Measurements from ENCODE around the gene BRCC3.
"Not testable (repeated sequence)": the region's sequence is repeated elsewhere in the genome, so short reads cannot be mapped to it uniquely, and the experiment has no call there.

BRCC3 gene

GRCh38 chrX:155144926-155145325 is 73.6 kb downstream of the BRCC3 start:
- no peak for DNase-seq (ENCODE audit: low read depth in 2 of 2)

- DNase-seq (ENCODE audit: low read depth in 2 of 2), result not testable (repeated sequence)
Observed at GRCh38 chrX:155147612-155148011, 76.3 kb downstream of the BRCC3 start.

- DNase-seq (ENCODE audit: low read depth in 2 of 2), result not testable (repeated sequence)
Observed at GRCh38 chrX:155148166-155148565, 76.9 kb downstream of the BRCC3 start.

GRCh38 chrX:155148724-155149537 is 77.6 kb downstream of the BRCC3 start:
- no peak for DNase-seq (ENCODE audit: low read depth in 2 of 2)

- DNase-seq (ENCODE audit: low read depth in 2 of 2), result no peak
Observed at GRCh38 chrX:155169881-155170280, 98.6 kb downstream of the BRCC3 start.
